WTC11 (cell line): ENCODE data around the gene NEFH. TPM values are rescaled to one million over a fixed set of nuclear protein-coding genes. Genes with fewer than 3 reads are reported as not detected.

Source experiments
- ATAC-seq: fragments of 200-7000 bp; cut with Tn5 transposase; 2 replicates; pipeline ENCODE4 v1.10.0; 2021; ENCODE audit warnings: mild to moderate bottlenecking, moderate library complexity
- CTCF ChIA-PET: fragments of 300-600 bp; sonication (Branson Sonifier 250); formaldehyde crosslinking; loops from one replicate; lab custom pipeline; 2021; ENCODE audit warnings: antibody characterized with exemption; lab: Charles Lee
- POLR2A ChIA-PET: fragments of 350-600 bp; sonication (Branson Sonifier 250); formaldehyde crosslinking; loops from one replicate; lab custom pipeline; 2021; ENCODE audit warnings: antibody characterized with exemption; lab: Charles Lee
- DNase-seq: peaks from one replicate; pipeline ENCODE4 v3.0.0; 2021; ENCODE audit warnings: low spot score
- H3K27ac Mint-ChIP-seq: 2 replicates; pipeline ENCODE4 v1.8.0; 2021; ENCODE audit warnings: mixed read lengths
- H3K27me3 Mint-ChIP-seq: 2 replicates; pipeline ENCODE4 v1.8.0; 2021; ENCODE audit warnings: low read depth, mild to moderate bottlenecking, moderate library complexity, mixed read lengths
- H3K36me3 Mint-ChIP-seq: 2 replicates; pipeline ENCODE4 v1.8.0; 2021; ENCODE audit warnings: mixed read lengths
- H3K4me1 Mint-ChIP-seq: 2 replicates; pipeline ENCODE4 v1.8.0; 2022; ENCODE audit warnings: mixed read lengths
- H3K4me3 Mint-ChIP-seq: 2 replicates; pipeline ENCODE4 v1.8.0; 2021; ENCODE audit warnings: mild to moderate bottlenecking, moderate library complexity, mixed read lengths
- H3K9me3 Mint-ChIP-seq: 2 replicates; pipeline ENCODE4 v1.8.0; 2021; ENCODE audit warnings: mixed read lengths
- ATF1 ChIP-seq: sonication (generic); formaldehyde crosslinking; IDR thresholded peaks from 2 replicates; pipeline ENCODE4 v1.8.1; 2023; ENCODE audit warnings: mild to moderate bottlenecking, moderate library complexity, missing genetic modification reagents
- ATF6 ChIP-seq: sonication (generic); formaldehyde crosslinking; IDR thresholded peaks from 2 replicates; pipeline ENCODE4 v1.8.1; 2023; ENCODE audit warnings: mild to moderate bottlenecking, missing genetic modification reagents
- E2F1 ChIP-seq: sonication (generic); formaldehyde crosslinking; IDR thresholded peaks from 2 replicates; pipeline ENCODE4 v1.8.0; 2022; ENCODE audit warnings: mild to moderate bottlenecking, missing genetic modification reagents
- E2F4 ChIP-seq: sonication (generic); formaldehyde crosslinking; IDR thresholded peaks from 2 replicates; pipeline ENCODE4 v1.8.1; 2022; ENCODE audit warnings: low read depth, mild to moderate bottlenecking, moderate library complexity, missing genetic modification reagents, borderline replicate concordance
- E2F5 ChIP-seq: sonication (generic); formaldehyde crosslinking; IDR thresholded peaks from 2 replicates; pipeline ENCODE4 v1.8.1; 2022; ENCODE audit warnings: mild to moderate bottlenecking, moderate library complexity, missing genetic modification reagents
- ELF4 ChIP-seq: sonication (generic); formaldehyde crosslinking; IDR thresholded peaks from 2 replicates; pipeline ENCODE4 v1.8.1; 2022; ENCODE audit warnings: low read depth, mild to moderate bottlenecking, moderate library complexity, missing genetic modification reagents
- JUN ChIP-seq: sonication (generic); formaldehyde crosslinking; IDR thresholded peaks from 2 replicates; pipeline ENCODE4 v1.8.0; 2023; ENCODE audit warnings: mild to moderate bottlenecking, missing genetic modification reagents
- MLX ChIP-seq: sonication (generic); formaldehyde crosslinking; IDR thresholded peaks from 2 replicates; pipeline ENCODE4 v1.8.1; 2023; ENCODE audit warnings: mild to moderate bottlenecking, missing genetic modification reagents, moderate library complexity
- MYBL2 ChIP-seq: sonication (generic); formaldehyde crosslinking; IDR thresholded peaks from 2 replicates; pipeline ENCODE4 v1.8.1; 2023; ENCODE audit warnings: mild to moderate bottlenecking, moderate library complexity, missing genetic modification reagents
- NR1H2 ChIP-seq: sonication (generic); formaldehyde crosslinking; IDR thresholded peaks from 2 replicates; pipeline ENCODE4 v1.9.0; 2021; ENCODE audit warnings: mild to moderate bottlenecking, moderate library complexity, missing genetic modification reagents
- NR3C1 ChIP-seq: sonication (generic); formaldehyde crosslinking; conservative IDR thresholded peaks from 2 replicates; pipeline ENCODE4 v1.8.1; 2023; ENCODE audit warnings: low read depth, mild to moderate bottlenecking, missing genetic modification reagents
- SOX15 ChIP-seq: fragments of 250-450 bp; sonication (Bioruptor Pico); IDR thresholded peaks from 2 replicates; pipeline ENCODE4 v1.9.0; 2021; ENCODE audit warnings: mild to moderate bottlenecking
- STAT6 ChIP-seq: sonication (generic); formaldehyde crosslinking; conservative IDR thresholded peaks from 2 replicates; pipeline ENCODE4 v1.8.1; 2023; ENCODE audit warnings: mild to moderate bottlenecking, low read depth, missing genetic modification reagents, moderate library complexity
- TCF7 ChIP-seq: sonication (generic); formaldehyde crosslinking; IDR thresholded peaks from 2 replicates; pipeline ENCODE4 v1.8.0; 2022; ENCODE audit warnings: mild to moderate bottlenecking, low read depth, missing genetic modification reagents, moderate library complexity
- TEAD1 ChIP-seq: sonication (generic); formaldehyde crosslinking; IDR thresholded peaks from 2 replicates; pipeline ENCODE4 v1.8.0; 2022; ENCODE audit warnings: mild to moderate bottlenecking, missing genetic modification reagents
- ZNF263 ChIP-seq: sonication (generic); formaldehyde crosslinking; IDR thresholded peaks from 2 replicates; pipeline ENCODE4 v1.8.1; 2022; ENCODE audit warnings: low read depth, mild to moderate bottlenecking, moderate library complexity, missing genetic modification reagents
- ZNF317 ChIP-seq: sonication (generic); formaldehyde crosslinking; IDR thresholded peaks from 2 replicates; pipeline ENCODE4 v1.8.1; 2023; ENCODE audit warnings: low read depth, mild to moderate bottlenecking, moderate library complexity, missing genetic modification reagents, borderline replicate concordance
- ZNF425 ChIP-seq: fragments of 250-450 bp; sonication (Bioruptor Pico); conservative IDR thresholded peaks from 2 replicates; pipeline ENCODE4 v1.9.0; 2021; ENCODE audit warnings: mild to moderate bottlenecking
- ZNF512 ChIP-seq: sonication (generic); formaldehyde crosslinking; IDR thresholded peaks from 2 replicates; pipeline ENCODE4 v1.8.1; 2022; ENCODE audit warnings: missing genetic modification reagents, borderline replicate concordance
- total RNA-seq: library from RNA; stranded (reverse); gene quantifications from 3 replicates; pipeline ENCODE4 v1.2.3, GENCODE V29; 2021

Gene NEFH
- total RNA-seq, 1 experiment from 2014 or later, result 2.6 TPM

GRCh38 chr22:29499852-29500251 lies 19.8 kb downstream of the NEFH start:
- ChIA-PET POLR2A (no interaction called here), CTCF (no interaction called here)
- TF ChIP-seq MYBL2 (no peak), E2F4 (no peak), ATF6 (CRISPR knock-in tag) (no peak), E2F5 (CRISPR knock-in tag) (no peak), NR1H2 (CRISPR knock-in tag) (no peak)
- Mint-ChIP-seq H3K4me3 (no peak overlapping the region), H3K27ac (no peak overlapping the region), H3K4me1 (no peaks in the 10 kb centered on the region), H3K9me3 (peaks cover 4% of the 10 kb centered on the region), H3K36me3 (peaks cover 6% of the 10 kb centered on the region), H3K27me3 (no peaks in the 10 kb centered on the region)
- DNase-seq, result no peak
- no peak for ATAC-seq

- no peak for DNase-seq
- Mint-ChIP-seq H3K27ac (peak overlapping the region; percentile 85; the same call in 1 of the 2 replicates), H3K36me3 (peaks cover 29% of the 10 kb centered on the region), H3K4me1 (no peaks in the 10 kb centered on the region), H3K4me3 (no peak overlapping the region), H3K9me3 (no peaks in the 10 kb centered on the region), H3K27me3 (no peaks in the 10 kb centered on the region)
- ATAC-seq, result no peak
- ChIA-PET POLR2A (no interaction called here), CTCF (no interaction called here)
- TF ChIP-seq TEAD1, result no peak
- no peak for TF ChIP-seq JUN (CRISPR knock-in tag)
These were observed 23.9 kb downstream of the NEFH start for GRCh38 chr22:29503811-29504372.

GRCh38 chr22:29509298-29509697 lies 29.3 kb downstream of the NEFH start:
- ChIA-PET POLR2A (no interaction called here), CTCF (interaction anchor here (0.7 kb wide), 1 partner anchor 58 kb away, joined by 3 read pairs; no protein-coding TSS in a partner anchor)
- Mint-ChIP-seq H3K36me3 (peaks cover 49% of the 10 kb centered on the region), H3K4me1 (no peaks in the 10 kb centered on the region), H3K27ac (no peak overlapping the region), H3K4me3 (no peak overlapping the region), H3K27me3 (no peaks in the 10 kb centered on the region), H3K9me3 (no peaks in the 10 kb centered on the region)
- ATAC-seq, result no peak
- DNase-seq, result no peak
- TF ChIP-seq SOX15 (CRISPR knock-in tag) (no peak), NR3C1 (no peak), ZNF512 (CRISPR knock-in tag) (no peak), MLX (CRISPR knock-in tag) (no peak), STAT6 (CRISPR knock-in tag) (no peak), ZNF425 (CRISPR knock-in tag) (no peak), ZNF317 (CRISPR knock-in tag) (no peak), ZNF263 (CRISPR knock-in tag) (no peak), E2F1 (CRISPR knock-in tag) (no peak), ATF1 (CRISPR knock-in tag) (no peak), ELF4 (CRISPR knock-in tag) (no peak), TCF7 (CRISPR knock-in tag) (no peak)
